HepG2 (cell line): Measurements from ENCODE around the gene RBX1. TPM values are rescaled to one million over a fixed set of nuclear protein-coding genes. Genes with fewer than 3 reads are reported as not detected.

Experiments used
- ATAC-seq: fragments of 200-7000 bp; cut with Tn5 transposase; 3 replicates; pipeline ENCODE4 v1.9.1; 2020; ENCODE audit warnings: mild to moderate bottlenecking, moderate library complexity
- BruUV-seq: library from RNA; stranded (reverse); fragments of 400-500 nt; replicated peaks from 2 replicates; lab custom pipeline; 2021; lab: Mats Ljungman, UMichigan
- CTCF ChIA-PET: fragments of 300-600 bp; formaldehyde crosslinking; extraction: SDS; loops from one replicate; lab custom pipeline; 2021; ENCODE audit warnings: low total read pairs, inconsistent platforms, low intra/inter-chr PET ratio; lab: Yijun Ruan, JAX
- POLR2A ChIA-PET: fragments of 350-600 bp; sonication (Branson Sonifier 250); formaldehyde crosslinking; loops from one replicate; lab custom pipeline; 2020; ENCODE audit warnings: antibody characterized with exemption, inconsistent platforms; lab: Yijun Ruan, JAX
- DNase-seq: peaks from one replicate; pipeline ENCODE4 v3.0.0-alpha.2; 2015; ENCODE audit warnings: low spot score
- FAIRE-seq: peaks from 3 replicates; lab custom pipeline; 2011; peaks lifted over from hg19 to GRCh38; lab: Jason Lieb, UNC
- H2AFZ ChIP-seq: one replicate; pipeline ENCODE4 v1.6.1; 2011; ENCODE audit warnings: low read length, inconsistent platforms
- H3K27ac ChIP-seq: fragments of 300-600 bp; 3 replicates; pipeline ENCODE4 v1.8.0; 2011; ENCODE audit warnings: mixed run types, mild to moderate bottlenecking, mixed read lengths, low read length, inconsistent platforms; ENCODE audit not compliant: insufficient read depth; ENCODE audit errors: extremely low read length
- H3K27me3 ChIP-seq, 2 experiments: fragments of 200-600 bp in 1 of 2; 2 replicates in 1 of 2; 3 replicates in 1 of 2; pipeline versions ENCODE4 v1.6.0 to v1.8.0; 2011; ENCODE audit warnings: low read length in 2 of 2, mild to moderate bottlenecking in 2 of 2, moderate library complexity in 2 of 2, inconsistent platforms in 1 of 2; ENCODE audit not compliant: insufficient read depth in 2 of 2, control insufficient read depth in 1 of 2
- H3K36me3 ChIP-seq, 2 experiments: fragments of 200-600 bp in 1 of 2; replicated peaks in 1 of 2; 2 replicates in 1 of 2; 3 replicates in 1 of 2; pipeline versions ENCODE4 v1.5.1 to v1.8.0; 2011; ENCODE audit warnings: low read length in 2 of 2, inconsistent platforms in 1 of 2; ENCODE audit not compliant: insufficient read depth in 2 of 2, control insufficient read depth in 1 of 2
- H3K4me1 ChIP-seq: 2 replicates; pipeline ENCODE4 v1.5.1; 2012; ENCODE audit warnings: low read length, inconsistent platforms; ENCODE audit not compliant: insufficient read depth
- H3K4me2 ChIP-seq: 2 replicates; pipeline ENCODE4 v1.6.0; 2011; ENCODE audit warnings: low read depth, low read length, inconsistent platforms
- H3K4me3 ChIP-seq, 3 experiments: fragments of 200-600 bp in 1 of 3; sonication (generic), shearing (Covaris generic) in 1 of 3; replicated peaks in 1 of 3; 2 replicates each; pipeline ENCODE4 v1.5.1; 2011 to 2016; ENCODE audit warnings: low read length in 3 of 3, inconsistent platforms in 2 of 3, low read depth in 2 of 3, mild to moderate bottlenecking in 2 of 3, control low read depth in 1 of 3, mixed read lengths in 1 of 3; ENCODE audit not compliant: insufficient read depth in 1 of 3
- H3K79me2 ChIP-seq: one replicate; pipeline ENCODE4 v1.6.1; 2011; ENCODE audit warnings: low read length, inconsistent platforms; ENCODE audit not compliant: insufficient read depth
- H3K9ac ChIP-seq: 2 replicates; pipeline ENCODE4 v1.6.0; 2011; ENCODE audit warnings: mild to moderate bottlenecking, low read depth, low read length, inconsistent platforms; ENCODE audit not compliant: insufficient read depth
- H3K9me3 ChIP-seq: 2 replicates; pipeline ENCODE4 v1.5.1; 2012; ENCODE audit warnings: mild to moderate bottlenecking, low read length
- H4K20me1 ChIP-seq: 2 replicates; pipeline ENCODE4 v1.6.0; 2011; ENCODE audit warnings: inconsistent platforms, mild to moderate bottlenecking, low read length, moderate library complexity; ENCODE audit not compliant: insufficient read depth
- ADNP ChIP-seq: sonication (generic); formaldehyde crosslinking; IDR thresholded peaks from 2 replicates; pipeline ENCODE4 v1.4.0; 2020; ENCODE audit warnings: missing genetic modification reagents
- ATF5 ChIP-seq: sonication (generic); formaldehyde crosslinking; IDR thresholded peaks from 2 replicates; pipeline ENCODE4 v1.4.0; 2020; ENCODE audit warnings: mild to moderate bottlenecking, low read depth, missing genetic modification reagents
- CCAR2 ChIP-seq: fragments of 200-400 bp; formaldehyde crosslinking; optimal IDR thresholded peaks from 2 replicates; pipeline ENCODE3; 2018; ENCODE audit warnings: low read depth, mild to moderate bottlenecking, low read length, moderate library complexity
- GRHL1 ChIP-seq: sonication (generic); formaldehyde crosslinking; conservative IDR thresholded peaks from 2 replicates; pipeline ENCODE4 v1.8.0; 2022; ENCODE audit warnings: missing genetic modification reagents
- JUN ChIP-seq: sonication (generic); formaldehyde crosslinking; IDR thresholded peaks from 2 replicates; pipeline ENCODE4 v1.4.0; 2020; ENCODE audit warnings: mild to moderate bottlenecking, missing genetic modification reagents
- KDM3A ChIP-seq: IDR thresholded peaks from 2 replicates; pipeline ENCODE4 v1.6.1; 2018; ENCODE audit warnings: low read depth, missing compliant biosample characterization
- KLF9 ChIP-seq: IDR thresholded peaks from 2 replicates; pipeline ENCODE4 v1.6.1; 2016; ENCODE audit warnings: low read depth
- MED13 ChIP-seq: sonication (generic); formaldehyde crosslinking; IDR thresholded peaks from 2 replicates; pipeline ENCODE4 v1.5.0; 2020; ENCODE audit warnings: missing genetic modification reagents
- MYNN ChIP-seq: sonication (generic); formaldehyde crosslinking; IDR thresholded peaks from 2 replicates; pipeline ENCODE4 v1.4.0; 2020; ENCODE audit warnings: mild to moderate bottlenecking, low read depth, missing genetic modification reagents
- PHF5A ChIP-seq: IDR thresholded peaks from one replicate; pipeline ENCODE4 v1.6.1; 2018; ENCODE audit warnings: low read depth, missing genetic modification reagents; ENCODE audit not compliant: unreplicated experiment
- TGIF2 ChIP-seq: IDR thresholded peaks from 2 replicates; pipeline ENCODE4 v1.6.1; 2016; ENCODE audit warnings: control low read depth, missing compliant biosample characterization
- TRIM24 ChIP-seq: sonication (generic); formaldehyde crosslinking; IDR thresholded peaks from 2 replicates; pipeline ENCODE4 v1.8.0; 2022; ENCODE audit warnings: mild to moderate bottlenecking, missing genetic modification reagents
- ZBTB37 ChIP-seq: sonication (generic); formaldehyde crosslinking; IDR thresholded peaks from 2 replicates; pipeline ENCODE4 v1.4.0; 2020; ENCODE audit warnings: mild to moderate bottlenecking, missing genetic modification reagents
- ZBTB39 ChIP-seq: sonication (generic); formaldehyde crosslinking; IDR thresholded peaks from 2 replicates; pipeline ENCODE4 v1.5.0; 2020; ENCODE audit warnings: missing genetic modification reagents
- ZNF160 ChIP-seq: sonication (generic); formaldehyde crosslinking; IDR thresholded peaks from 2 replicates; pipeline ENCODE4 v1.8.0; 2022; ENCODE audit warnings: mild to moderate bottlenecking, inconsistent platforms, missing genetic modification reagents
- ZNF44 ChIP-seq: sonication (generic); formaldehyde crosslinking; IDR thresholded peaks from 2 replicates; pipeline ENCODE4 v1.5.1; 2020; ENCODE audit warnings: mild to moderate bottlenecking, missing genetic modification reagents
- ZNF460 ChIP-seq: sonication (generic); formaldehyde crosslinking; IDR thresholded peaks from 2 replicates; pipeline ENCODE4 v1.5.1; 2020; ENCODE audit warnings: missing genetic modification reagents, mild to moderate bottlenecking, borderline replicate concordance
- WGBS: methylation state at CpG from one replicate; pipeline ENCODE4 v1.1.6; 2017; ENCODE audit warnings: low lambda C conversion rate; 5-methylcytosine and 5-hydroxymethylcytosine counted together
- in situ Hi-C: cut with HindIII; loops from 2 replicates; pipeline ENCODE4 v1.10.0; 2017; ENCODE audit warnings: low pct_unique_long_range_greater_than_20kb; ENCODE audit not compliant: extremely low pct_ligation_motif_present
- intact Hi-C: fragments of 100-400 bp; cut with micrococcal nuclease; formaldehyde crosslinking; loops from one replicate; pipeline ENCODE4 v1.10.0; 2022; ENCODE audit not compliant: unreplicated experiment
- polyA plus RNA-seq, 8 experiments: library from polyadenylated mRNA; depleted of rRNA in 3 of 8; stranded (reverse) in 7 of 8; unstranded in 1 of 8; fragments of >200 nt; fragmentation: Illumina TruSeq in 4 of 8; extraction: Trizol in 4 of 8; gene quantifications; 2 replicates each; pipeline versions ENCODE4 v1.2.1 to v1.2.3, GENCODE V29; 2011 to 2016; ENCODE audit warnings: low read depth in 4 of 8, missing spikeins in 1 of 8, mixed read lengths in 1 of 8; ENCODE audit not compliant: insufficient read depth in 1 of 8
- total RNA-seq, 5 experiments: library from RNA; depleted of rRNA; stranded (reverse); fragments of >200 nt; fragmentation: Illumina TruSeq; extraction: Trizol; gene quantifications; 2 replicates each; pipeline ENCODE4 v1.2.3, GENCODE V29; 2016; ENCODE audit warnings: low read depth in 1 of 5

The RBX1 gene
- total and polyA plus RNA-seq, 2 of the 13 experiments (the other 11 are each of a cell fraction or from before 2014, with no cell fraction given): 84.9 to 90.2 TPM

GRCh38 chr22:40960145-40960544, 9.0 kb downstream of the RBX1 start:
- Histone ChIP-seq H3K36me3 (peaks cover 8 to 35% of the 10 kb centered on the region in 2 experiments), H3K9me3 (no peaks in the 10 kb centered on the region), H3K27me3 (no peaks in the 10 kb centered on the region), H3K9ac (no peak overlapping the region), H3K4me2 (no peak overlapping the region), H3K79me2 (peaks cover 25% of the 10 kb centered on the region), H4K20me1 (no peaks in the 10 kb centered on the region), H2AFZ (no peak overlapping the region), H3K27ac (no peak overlapping the region), H3K4me1 (no peaks in the 10 kb centered on the region), H3K4me3 (no peak overlapping the region)
- BruUV-seq: no TSS peak
- FAIRE-seq: no peak
- no peak for DNase-seq
- ChIA-PET POLR2A (interaction anchor here (1.9 kb wide), 1 partner anchor 9 kb away, joined by 8 read pairs; the partner anchor contains the start of gene RBX1), CTCF (no interaction called here)
- in situ Hi-C loops: no loop called here
- no peak for ATAC-seq
- no peak for TF ChIP-seq KDM3A
- no peak for TF ChIP-seq TRIM24
- TF ChIP-seq ATF5 (CRISPR knock-in tag): no peak
- no peak for TF ChIP-seq GRHL1 (CRISPR knock-in tag)
- no peak for TF ChIP-seq MYNN (CRISPR knock-in tag)
- no peak for TF ChIP-seq ZNF44 (CRISPR knock-in tag)
- no peak for TF ChIP-seq ZNF160 (CRISPR knock-in tag)
- TF ChIP-seq TGIF2 (CRISPR knock-in tag): no peak
- no peak for TF ChIP-seq CCAR2
- TF ChIP-seq ZNF460 (CRISPR knock-in tag): no peak
- no peak for TF ChIP-seq PHF5A (CRISPR knock-in tag)
- TF ChIP-seq ZBTB39: no peak
- TF ChIP-seq ZBTB37 (CRISPR knock-in tag): no peak
- no peak for TF ChIP-seq KLF9
- no peak for TF ChIP-seq ADNP (CRISPR knock-in tag)
- no peak for TF ChIP-seq MED13 (CRISPR knock-in tag)
- TF ChIP-seq JUN (CRISPR knock-in tag): no peak
- WGBS: 94% methylated on average over 2 of the region's 2 CpGs
- intact Hi-C loops: no loop called here
